Measurements from ENCODE around the gene RHO. TPM values are rescaled to one million over a fixed set of nuclear protein-coding genes. Genes with fewer than 3 reads are reported as not detected.

The RHO gene
- total RNA-seq, 1 experiment from 2014 or later: not detected

- TF ChIP-seq EZH2phosphoT487 (IDR thresholded peaks at IDR 0.05; ENCODE audit: borderline replicate concordance, low read length): no peak
- H3K79me2 ChIP-seq (ENCODE audit: low read length): no peaks in the 10 kb centered on the region
- ChIA-PET CTCF (no interaction called here), POLR2A (ENCODE audit: unreplicated experiment) (no interaction called here)
- no peak overlapping the region for H3K27ac ChIP-seq (ENCODE audit: low read length)
- no peaks in the 10 kb centered on the region for H3K27me3 ChIP-seq (ENCODE audit: low read length)
- H3K4me2 ChIP-seq (ENCODE audit: low read length): no peak overlapping the region
- no peaks in the 10 kb centered on the region for H3K4me1 ChIP-seq (ENCODE audit: insufficient read depth, low read length)
- no peaks in the 10 kb centered on the region for H3K36me3 ChIP-seq (ENCODE audit: low read depth, low read length)
- no peak overlapping the region for H2AFZ ChIP-seq (ENCODE audit: low read length)
- no peaks in the 10 kb centered on the region for H4K20me1 ChIP-seq (ENCODE audit: low read length)
- ATAC-seq (no peak), DNase-seq (no peak)
- no peaks in the 10 kb centered on the region for H3K9me3 ChIP-seq (ENCODE audit: low read length)
- no peak overlapping the region for H3K4me3 ChIP-seq (ENCODE audit: low read length)
- intact Hi-C loops (cut with micrococcal nuclease): no loop called here
- H3F3A ChIP-seq (ENCODE audit: low read length, unreplicated experiment): no peaks in the 10 kb centered on the region
- BruUV-seq (replicated peaks): no TSS peak
- no peak overlapping the region for H3K9ac ChIP-seq (ENCODE audit: low read length)
- no peaks in the 10 kb centered on the region for H3K9me2 ChIP-seq (replicated peaks; ENCODE audit: low read length)
Measured at GRCh38 chr3:129530251-129530791, 1.9 kb downstream of the RHO start.

GRCh38 chr3:129530821-129531220, 2.4 kb downstream of the RHO start:
- Histone ChIP-seq H3K36me3 (ENCODE audit: low read depth, low read length) (no peaks in the 10 kb centered on the region), H3K9ac (ENCODE audit: low read length) (no peak overlapping the region), H3K9me2 (replicated peaks; ENCODE audit: low read length) (no peaks in the 10 kb centered on the region), H4K20me1 (ENCODE audit: low read length) (no peaks in the 10 kb centered on the region), H3K9me3 (ENCODE audit: low read length) (no peaks in the 10 kb centered on the region), H3K4me1 (ENCODE audit: insufficient read depth, low read length) (no peaks in the 10 kb centered on the region), H3F3A (ENCODE audit: low read length, unreplicated experiment) (no peaks in the 10 kb centered on the region), H2AFZ (ENCODE audit: low read length) (no peak overlapping the region), H3K27me3 (ENCODE audit: low read length) (no peaks in the 10 kb centered on the region), H3K4me3 (ENCODE audit: low read length) (no peak overlapping the region), H3K27ac (ENCODE audit: low read length) (no peak overlapping the region), H3K79me2 (ENCODE audit: low read length) (no peaks in the 10 kb centered on the region), H3K4me2 (ENCODE audit: low read length) (no peak overlapping the region)
- no TSS peak for BruUV-seq (replicated peaks)
- TF ChIP-seq EZH2 (IDR thresholded peaks at IDR 0.05; ENCODE audit: low read length, unreplicated experiment): no peak
- no peak for TF ChIP-seq CTCF (conservative IDR thresholded peaks at IDR 0.05; ENCODE audit: low read depth, low read length)
- TF ChIP-seq EZH2phosphoT487 (IDR thresholded peaks at IDR 0.05; ENCODE audit: borderline replicate concordance, low read length): no peak
- DNase-seq (no peak), ATAC-seq (no peak)
- ChIA-PET CTCF (no interaction called here), POLR2A (ENCODE audit: unreplicated experiment) (no interaction called here)
- intact Hi-C loops (cut with micrococcal nuclease): no loop called here

- Histone ChIP-seq H3K9ac (ENCODE audit: low read length) (no peak overlapping the region), H3K27ac (ENCODE audit: low read length) (no peak overlapping the region), H3K36me3 (ENCODE audit: low read depth, low read length) (no peaks in the 10 kb centered on the region), H2AFZ (ENCODE audit: low read length) (no peak overlapping the region), H3K79me2 (ENCODE audit: low read length) (no peaks in the 10 kb centered on the region), H3K4me1 (ENCODE audit: insufficient read depth, low read length) (no peaks in the 10 kb centered on the region), H3F3A (ENCODE audit: low read length, unreplicated experiment) (no peaks in the 10 kb centered on the region), H4K20me1 (ENCODE audit: low read length) (no peaks in the 10 kb centered on the region), H3K4me3 (ENCODE audit: low read length) (no peak overlapping the region), H3K9me2 (replicated peaks; ENCODE audit: low read length) (no peaks in the 10 kb centered on the region), H3K4me2 (ENCODE audit: low read length) (no peak overlapping the region), H3K9me3 (ENCODE audit: low read length) (no peaks in the 10 kb centered on the region), H3K27me3 (ENCODE audit: low read length) (no peaks in the 10 kb centered on the region)
- no TSS peak for BruUV-seq (replicated peaks)
- TF ChIP-seq CTCF (conservative IDR thresholded peaks at IDR 0.05; ENCODE audit: low read depth, low read length): no peak
- no peak for TF ChIP-seq EZH2phosphoT487 (IDR thresholded peaks at IDR 0.05; ENCODE audit: borderline replicate concordance, low read length)
- no peak for TF ChIP-seq EZH2 (IDR thresholded peaks at IDR 0.05; ENCODE audit: low read length, unreplicated experiment)
- ChIA-PET CTCF (no interaction called here), POLR2A (ENCODE audit: unreplicated experiment) (no interaction called here)
- no peak for ATAC-seq
- no peak for DNase-seq
- intact Hi-C loops (cut with micrococcal nuclease): no loop called here
Measured at GRCh38 chr3:129531699-129532098, 3.3 kb downstream of the RHO start.

Measured in PC-3 (cell line).